Measurements from ENCODE around the gene ANKRD29. TPM values are rescaled to one million over a fixed set of nuclear protein-coding genes. Genes with fewer than 3 reads are reported as not detected.
"Not testable (repeated sequence)": the region's sequence is repeated elsewhere in the genome, so short reads cannot be mapped to it uniquely, and the experiment has no call there.

Gene ANKRD29
- total RNA-seq, 1 experiment from 2014 or later, result 8.2 TPM

DNA sequence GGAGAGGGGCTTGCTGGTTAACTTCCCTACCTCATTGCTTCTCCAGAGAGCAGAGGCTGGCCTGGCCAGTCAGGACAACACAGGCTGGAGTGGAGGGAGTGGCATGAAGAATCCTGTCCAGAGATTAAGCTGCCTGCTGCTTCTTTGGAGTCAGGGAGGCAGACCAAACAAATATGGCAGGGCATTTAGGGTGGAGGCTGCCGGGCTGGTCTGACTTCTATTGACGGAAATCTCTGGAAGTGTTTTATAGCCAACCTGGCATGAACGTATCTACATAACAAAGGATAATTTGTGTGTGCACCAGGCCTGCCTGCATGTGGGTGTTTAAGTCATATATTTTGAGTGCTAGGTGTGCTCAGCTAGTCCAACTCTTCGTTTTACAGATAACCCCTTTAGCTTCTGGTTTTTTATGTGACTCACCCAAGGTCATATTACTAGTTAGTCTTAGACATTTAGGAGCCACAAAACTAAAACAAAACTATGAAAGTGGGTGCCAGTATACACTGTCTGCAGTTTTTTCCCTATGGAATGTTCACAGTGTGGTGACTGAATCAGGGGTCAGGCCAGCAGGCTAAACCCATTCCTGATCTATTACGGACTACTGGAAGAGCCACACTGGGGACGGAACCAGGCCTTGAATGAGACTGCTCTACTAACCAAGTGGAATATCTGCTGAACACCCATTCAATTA, 81.9 kb downstream of the ANKRD29 start:
- no peaks in the 10 kb centered on the region for H3K4me1 Mint-ChIP-seq (ENCODE audit: low read depth, unreplicated experiment)
- no TSS peak for BruUV-seq (replicated peaks)
- no peaks in the 10 kb centered on the region for H3K9me3 Mint-ChIP-seq (ENCODE audit: unreplicated experiment)
- H3K27ac Mint-ChIP-seq (ENCODE audit: unreplicated experiment), result no peak overlapping the region
- Histone ChIP-seq H3K4me3 (ENCODE audit: low read depth, low read length) (no peak overlapping the region), H3K36me3 (ENCODE audit: control insufficient read depth, insufficient read depth, low read length) (no peaks in the 10 kb centered on the region), H3K4me1 (no peaks in the 10 kb centered on the region), H3K9me3 (no peaks in the 10 kb centered on the region), H3K27me3 (replicated peaks; ENCODE audit: control insufficient read depth, insufficient read depth, low read length) (no peaks in the 10 kb centered on the region)
- DNase-seq, result no peak
- ChIA-PET POLR2A (no interaction called here), CTCF (no interaction called here)
- H3K27me3 Mint-ChIP-seq (ENCODE audit: insufficient read depth, unreplicated experiment), result no peaks in the 10 kb centered on the region
- no peak for TF ChIP-seq CTCF (IDR thresholded peaks at IDR 0.05; ENCODE audit: insufficient read depth in 1 of 2, low read depth in 1 of 2, low read length in 1 of 2, severe bottlenecking in 1 of 2, unreplicated experiment in 1 of 2)
- no peak overlapping the region for H3K4me3 Mint-ChIP-seq (ENCODE audit: unreplicated experiment)
- intact Hi-C loops (cut with micrococcal nuclease; ENCODE audit: unreplicated experiment), result no loop called here
- H3K36me3 Mint-ChIP-seq (ENCODE audit: insufficient read depth, unreplicated experiment), result peaks cover 16% of the 10 kb centered on the region

- no peaks in the 10 kb centered on the region for H3K27me3 ChIP-seq (replicated peaks; ENCODE audit: control insufficient read depth, insufficient read depth, low read length)
- no peaks in the 10 kb centered on the region for H3K27me3 Mint-ChIP-seq (ENCODE audit: insufficient read depth, unreplicated experiment)
- no peak for DNase-seq
- no peaks in the 10 kb centered on the region for H3K4me1 ChIP-seq
- H3K4me3 Mint-ChIP-seq (ENCODE audit: unreplicated experiment), result no peak overlapping the region
- intact Hi-C loops (cut with micrococcal nuclease; ENCODE audit: unreplicated experiment), result no loop called here
- ChIA-PET CTCF (no interaction called here), POLR2A (no interaction called here)
- no peak overlapping the region for H3K4me3 ChIP-seq (ENCODE audit: low read depth, low read length)
- H3K27ac Mint-ChIP-seq (ENCODE audit: unreplicated experiment), result peak overlapping the region; percentile 4
- BruUV-seq (replicated peaks), result no TSS peak
- peaks cover 16% of the 10 kb centered on the region for H3K36me3 Mint-ChIP-seq (ENCODE audit: insufficient read depth, unreplicated experiment)
- no peaks in the 10 kb centered on the region for H3K36me3 ChIP-seq (ENCODE audit: control insufficient read depth, insufficient read depth, low read length)
- no peaks in the 10 kb centered on the region for H3K9me3 ChIP-seq
- no peaks in the 10 kb centered on the region for H3K9me3 Mint-ChIP-seq (ENCODE audit: unreplicated experiment)
- TF ChIP-seq CTCF (IDR thresholded peaks at IDR 0.05; ENCODE audit: insufficient read depth in 1 of 2, low read depth in 1 of 2, low read length in 1 of 2, severe bottlenecking in 1 of 2, unreplicated experiment in 1 of 2), result no peak
- no peaks in the 10 kb centered on the region for H3K4me1 Mint-ChIP-seq (ENCODE audit: low read depth, unreplicated experiment)
Measured at GRCh38 chr18:23578891-23579653, 83.6 kb downstream of the ANKRD29 start.

DNA sequence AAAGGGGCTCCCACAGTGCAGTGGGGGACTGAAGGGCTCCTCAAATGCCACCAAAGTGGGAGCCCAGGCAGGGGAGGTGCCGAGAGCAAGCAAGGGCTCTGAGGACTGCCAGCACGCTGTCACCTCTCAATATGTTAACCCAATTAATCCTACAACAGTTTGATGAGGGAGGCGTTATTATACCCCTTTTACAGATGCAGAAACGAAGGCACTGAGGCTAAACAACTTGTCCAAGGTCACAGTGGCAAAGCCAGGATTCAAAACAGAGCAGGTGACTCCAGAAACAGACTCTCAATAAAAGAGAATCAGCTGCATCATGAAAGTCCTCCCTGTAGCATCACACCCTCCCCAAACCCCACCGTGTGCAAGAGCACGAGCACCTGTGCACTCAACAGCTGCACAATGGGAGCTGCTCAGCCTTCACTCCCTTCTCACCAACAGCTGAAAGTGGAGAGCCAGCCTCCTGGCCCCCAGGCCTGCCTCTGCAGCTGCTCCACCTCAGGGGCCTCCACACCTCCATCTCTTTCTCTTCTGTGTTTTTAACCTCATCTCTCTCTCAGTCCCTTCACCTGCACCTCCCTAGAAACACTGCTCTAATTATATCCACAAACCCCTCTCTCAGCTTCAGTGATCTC, 84.5 kb downstream of the ANKRD29 start:
- Mint-ChIP-seq H3K4me1 (ENCODE audit: low read depth, unreplicated experiment) (no peaks in the 10 kb centered on the region), H3K9me3 (ENCODE audit: unreplicated experiment) (no peaks in the 10 kb centered on the region), H3K27ac (ENCODE audit: unreplicated experiment) (peak overlapping the region; percentile 4), H3K27me3 (ENCODE audit: insufficient read depth, unreplicated experiment) (no peaks in the 10 kb centered on the region), H3K36me3 (ENCODE audit: insufficient read depth, unreplicated experiment) (peaks cover 16% of the 10 kb centered on the region), H3K4me3 (ENCODE audit: unreplicated experiment) (no peak overlapping the region)
- H3K27me3 ChIP-seq (replicated peaks; ENCODE audit: control insufficient read depth, insufficient read depth, low read length), result no peaks in the 10 kb centered on the region
- BruUV-seq (replicated peaks), result no TSS peak
- DNase-seq, result no peak
- intact Hi-C loops (cut with micrococcal nuclease; ENCODE audit: unreplicated experiment), result no loop called here
- no peaks in the 10 kb centered on the region for H3K4me1 ChIP-seq
- POLR2A ChIA-PET, result no interaction called here
- H3K9me3 ChIP-seq, result no peaks in the 10 kb centered on the region
- H3K4me3 ChIP-seq (ENCODE audit: low read depth, low read length), result no peak overlapping the region
- TF ChIP-seq CTCF (IDR thresholded peaks at IDR 0.05; ENCODE audit: insufficient read depth in 1 of 2, low read depth in 1 of 2, low read length in 1 of 2, severe bottlenecking in 1 of 2, unreplicated experiment in 1 of 2), result no peak
- no peaks in the 10 kb centered on the region for H3K36me3 ChIP-seq (ENCODE audit: control insufficient read depth, insufficient read depth, low read length)
- CTCF ChIA-PET, result no interaction called here

- H3K4me3 Mint-ChIP-seq (ENCODE audit: unreplicated experiment); POLR2A ChIA-PET; DNase-seq; H3K36me3 ChIP-seq (ENCODE audit: control insufficient read depth, insufficient read depth, low read length); H3K9me3 ChIP-seq; H3K27me3 Mint-ChIP-seq (ENCODE audit: insufficient read depth, unreplicated experiment); H3K27ac Mint-ChIP-seq (ENCODE audit: unreplicated experiment); CTCF ChIA-PET; H3K4me1 Mint-ChIP-seq (ENCODE audit: low read depth, unreplicated experiment); H3K4me1 ChIP-seq; intact Hi-C loops (cut with micrococcal nuclease; ENCODE audit: unreplicated experiment); H3K9me3 Mint-ChIP-seq (ENCODE audit: unreplicated experiment); H3K27me3 ChIP-seq (replicated peaks; ENCODE audit: control insufficient read depth, insufficient read depth, low read length); H3K4me3 ChIP-seq (ENCODE audit: low read depth, low read length); BruUV-seq (replicated peaks): not testable (repeated sequence)
- peaks cover 16% of the 10 kb centered on the region for H3K36me3 Mint-ChIP-seq (ENCODE audit: insufficient read depth, unreplicated experiment)
Measured at GRCh38 chr18:23577521-23577920, 85.2 kb downstream of the ANKRD29 start.

All from Caco-2 (cell line).